22Rv1 (cell line): ENCODE data around the gene TYMP.

Experiments used
- H3K27ac ChIP-seq: fragments of 450-650 bp; 2 replicates; pipeline ENCODE4 v1.5.1; 2017
- ZFX ChIP-seq: fragments of 450-650 bp; IDR thresholded peaks from 2 replicates; pipeline ENCODE4 v1.6.1; 2017; ENCODE audit warnings: antibody characterized with exemption, borderline replicate concordance
- TF ChIP-seq, protein P1 (sequence below): fragments of 450-650 bp; IDR thresholded peaks from 2 replicates; pipeline ENCODE4 v1.5.1; 2017; ENCODE audit warnings: mild to moderate bottlenecking

Gene TYMP

DNA sequence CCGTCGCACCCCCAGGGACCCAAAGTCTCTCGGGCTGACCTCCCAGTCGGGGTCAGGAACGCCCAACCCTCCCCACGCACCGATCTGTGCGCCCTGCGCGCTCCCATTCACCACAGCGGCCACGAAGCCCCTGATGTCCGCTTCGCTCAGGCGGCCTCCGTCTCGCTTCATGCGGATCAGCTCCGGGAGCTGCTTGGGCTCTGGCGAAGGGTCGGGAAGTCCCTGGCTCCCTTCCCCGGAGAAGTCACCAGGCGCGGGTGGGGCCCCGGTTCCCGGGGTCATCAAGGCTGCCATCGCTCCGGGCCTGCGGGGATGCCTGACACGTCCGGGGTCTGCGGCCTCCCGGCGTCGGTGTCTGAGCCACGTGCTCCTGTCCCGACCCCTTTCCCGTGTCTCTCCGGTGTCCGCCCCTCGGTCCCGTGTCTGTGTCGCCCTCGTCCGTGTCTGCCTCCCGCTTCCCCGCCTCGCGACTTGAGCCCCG, 356 bp downstream of the TYMP start:
- TF ChIP-seq, protein P1, sequence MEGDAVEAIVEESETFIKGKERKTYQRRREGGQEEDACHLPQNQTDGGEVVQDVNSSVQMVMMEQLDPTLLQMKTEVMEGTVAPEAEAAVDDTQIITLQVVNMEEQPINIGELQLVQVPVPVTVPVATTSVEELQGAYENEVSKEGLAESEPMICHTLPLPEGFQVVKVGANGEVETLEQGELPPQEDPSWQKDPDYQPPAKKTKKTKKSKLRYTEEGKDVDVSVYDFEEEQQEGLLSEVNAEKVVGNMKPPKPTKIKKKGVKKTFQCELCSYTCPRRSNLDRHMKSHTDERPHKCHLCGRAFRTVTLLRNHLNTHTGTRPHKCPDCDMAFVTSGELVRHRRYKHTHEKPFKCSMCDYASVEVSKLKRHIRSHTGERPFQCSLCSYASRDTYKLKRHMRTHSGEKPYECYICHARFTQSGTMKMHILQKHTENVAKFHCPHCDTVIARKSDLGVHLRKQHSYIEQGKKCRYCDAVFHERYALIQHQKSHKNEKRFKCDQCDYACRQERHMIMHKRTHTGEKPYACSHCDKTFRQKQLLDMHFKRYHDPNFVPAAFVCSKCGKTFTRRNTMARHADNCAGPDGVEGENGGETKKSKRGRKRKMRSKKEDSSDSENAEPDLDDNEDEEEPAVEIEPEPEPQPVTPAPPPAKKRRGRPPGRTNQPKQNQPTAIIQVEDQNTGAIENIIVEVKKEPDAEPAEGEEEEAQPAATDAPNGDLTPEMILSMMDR: no peak
- TF ChIP-seq ZFX: no peak
- peak overlapping the region; percentile 99 for H3K27ac ChIP-seq

DNA sequence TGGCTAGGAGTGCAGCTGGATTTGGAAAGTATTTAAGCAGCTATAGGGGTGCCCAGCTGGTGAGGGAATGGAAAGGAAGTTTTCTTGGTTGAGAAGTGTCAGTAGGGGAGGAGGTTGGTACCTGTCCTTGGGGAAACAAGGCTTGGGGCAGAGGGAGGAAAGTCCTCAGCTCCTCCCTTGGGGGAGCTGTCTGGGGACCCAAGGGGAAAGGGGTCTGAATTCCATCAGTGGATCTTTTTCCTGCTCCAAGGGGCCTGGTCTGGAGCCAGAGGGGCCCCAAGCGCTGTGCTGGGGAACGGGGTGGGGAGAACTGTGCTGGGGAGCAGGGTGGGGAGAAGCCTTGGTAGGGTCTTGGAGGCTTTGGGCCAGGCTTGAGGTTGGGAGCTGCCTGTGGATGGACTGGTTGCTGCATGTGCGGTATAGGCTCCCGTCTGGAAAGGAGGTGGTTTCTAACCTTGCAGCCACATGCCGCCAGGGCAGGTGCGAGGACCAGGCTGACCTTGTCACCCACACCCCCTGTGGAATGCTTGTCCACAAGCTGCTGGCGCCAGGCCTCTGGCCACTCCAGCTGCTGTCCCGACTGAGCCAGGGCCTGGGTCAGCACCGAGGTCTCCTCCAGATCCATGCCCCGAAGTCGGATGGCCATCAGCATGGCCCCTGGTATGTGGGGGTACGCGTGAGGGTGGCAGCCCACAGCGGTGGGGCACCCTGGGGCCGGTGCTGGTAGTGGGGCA, 963 bp downstream of the TYMP start:
- H3K27ac ChIP-seq: peak overlapping the region; percentile 99
- TF ChIP-seq ZFX: no peak
- TF ChIP-seq, protein P1: no peak

DNA sequence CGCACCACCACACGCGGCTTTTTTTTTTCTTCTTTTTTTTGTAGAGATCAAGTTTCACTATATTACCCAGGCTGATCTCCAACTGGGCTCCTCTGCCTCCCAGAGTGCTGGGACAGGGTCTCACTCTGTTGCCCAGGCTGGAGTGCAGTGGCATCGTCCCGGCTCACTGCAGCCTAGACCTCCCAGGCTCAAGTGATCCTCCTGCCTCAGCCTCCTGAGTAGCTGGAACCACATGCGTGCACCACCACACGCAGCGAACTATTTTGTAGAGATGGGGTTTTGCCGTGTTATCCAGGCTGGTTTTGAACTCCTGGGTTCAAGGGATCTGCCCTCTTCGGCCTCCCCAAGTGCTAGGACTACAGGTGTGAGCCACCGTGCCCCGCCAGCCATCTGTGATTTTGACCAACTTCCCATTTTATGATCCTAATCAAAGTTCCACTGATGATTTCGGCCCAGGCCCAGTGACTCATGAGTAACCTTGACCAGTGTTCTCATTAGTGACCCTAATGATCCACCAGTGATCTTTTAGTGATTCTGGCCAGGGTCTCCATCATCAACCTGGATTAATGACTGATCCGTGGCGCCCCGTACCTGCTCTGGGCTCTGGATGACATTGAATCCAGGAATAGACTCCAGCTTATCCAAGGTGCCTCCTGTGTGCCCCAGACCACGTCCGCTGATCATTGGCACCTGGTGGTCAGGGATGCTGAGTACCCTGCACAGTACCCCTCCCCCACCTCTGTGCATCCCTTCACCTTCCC, 1.7 kb downstream of the TYMP start:
- TF ChIP-seq ZFX: no peak
- TF ChIP-seq, protein P1: no peak
- H3K27ac ChIP-seq: peak overlapping the region; percentile 99

DNA sequence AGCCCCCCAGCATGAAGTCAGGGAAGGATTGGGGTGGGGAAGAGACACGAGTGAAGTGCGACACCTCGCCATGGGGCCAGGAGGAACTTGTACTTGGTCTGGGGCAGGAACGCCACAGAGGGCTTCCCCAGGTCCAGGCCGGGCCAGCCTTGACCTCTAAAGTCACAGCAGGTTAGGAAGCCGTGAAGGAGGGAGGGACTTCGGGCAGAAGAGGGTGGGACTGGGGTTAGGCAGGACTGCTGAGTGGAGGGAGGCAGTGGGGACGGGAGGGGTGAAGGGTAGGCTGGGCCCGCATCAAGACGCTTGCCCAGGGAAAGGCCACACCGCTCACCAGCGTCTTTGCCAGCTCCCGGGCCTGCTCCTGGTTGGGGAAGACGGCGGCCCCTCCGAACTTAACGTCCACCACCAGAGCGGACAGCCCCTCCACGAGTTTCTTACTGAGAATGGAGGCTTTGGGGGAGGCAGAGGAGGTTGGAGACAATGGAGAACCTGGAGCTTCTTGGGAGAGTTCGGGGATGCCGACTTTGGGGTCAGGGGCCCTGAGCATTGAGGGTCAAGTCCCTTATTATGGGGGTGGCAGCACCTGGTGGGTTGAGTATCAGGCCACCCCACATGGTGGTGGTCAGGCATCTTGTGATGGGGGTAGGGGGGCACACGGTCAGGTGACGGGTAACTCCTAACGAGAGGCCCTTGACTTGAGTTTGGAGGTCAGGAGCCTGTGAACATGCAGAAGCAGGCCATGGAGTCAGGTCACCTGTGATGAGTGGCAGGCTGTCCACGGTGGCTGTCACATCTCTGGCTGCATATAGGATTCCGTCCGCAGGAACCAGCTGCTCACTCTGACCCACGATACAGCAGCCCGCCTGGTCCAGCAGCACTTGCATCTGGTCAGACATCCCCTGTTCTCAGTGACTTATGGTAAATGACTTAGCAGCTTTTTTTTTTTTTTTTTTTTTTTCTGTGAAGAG, 2.7 kb downstream of the TYMP start:
- TF ChIP-seq ZFX: no peak
- TF ChIP-seq, protein P1: no peak
- H3K27ac ChIP-seq: peak overlapping the region; percentile 99

DNA sequence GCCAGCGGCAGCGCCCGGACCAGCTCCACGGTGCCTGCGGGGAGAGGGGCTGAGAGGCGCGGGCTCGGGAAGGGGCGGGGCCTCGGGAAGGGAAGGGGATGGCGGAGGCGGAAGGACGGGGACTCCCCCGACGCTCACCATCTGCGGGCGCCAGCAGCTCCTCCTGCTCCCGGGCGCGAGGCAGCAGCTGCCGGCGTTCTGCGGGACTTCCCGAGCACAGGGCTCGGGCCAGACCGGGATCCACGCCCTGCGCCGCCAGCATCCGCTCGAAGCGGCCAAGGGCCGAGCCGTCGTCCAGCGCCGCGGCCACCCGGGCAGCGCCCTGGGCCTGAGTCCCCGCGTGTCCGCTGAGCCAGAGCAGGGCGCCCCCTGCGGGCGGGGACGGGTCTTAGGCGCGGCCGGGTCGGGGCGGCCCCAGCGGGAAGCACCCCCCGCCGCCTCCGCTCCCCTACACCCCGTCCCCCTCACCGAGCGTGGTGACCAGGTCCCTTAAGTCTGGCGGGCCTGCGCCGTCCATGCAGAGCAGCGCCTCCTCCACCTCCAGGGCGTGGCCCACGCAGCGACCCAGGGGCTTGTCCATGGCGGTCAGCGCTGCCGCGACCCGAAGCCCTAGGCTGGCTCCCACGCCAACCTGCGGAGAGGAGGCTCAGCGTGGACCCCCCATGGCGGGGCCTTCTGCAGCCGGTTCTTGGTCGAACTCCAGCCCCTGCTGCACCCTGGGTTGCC, 3.5 kb downstream of the TYMP start:
- H3K27ac ChIP-seq: peak overlapping the region; percentile 99
- TF ChIP-seq, protein P1: peak; percentile 56
- TF ChIP-seq ZFX: no peak

DNA sequence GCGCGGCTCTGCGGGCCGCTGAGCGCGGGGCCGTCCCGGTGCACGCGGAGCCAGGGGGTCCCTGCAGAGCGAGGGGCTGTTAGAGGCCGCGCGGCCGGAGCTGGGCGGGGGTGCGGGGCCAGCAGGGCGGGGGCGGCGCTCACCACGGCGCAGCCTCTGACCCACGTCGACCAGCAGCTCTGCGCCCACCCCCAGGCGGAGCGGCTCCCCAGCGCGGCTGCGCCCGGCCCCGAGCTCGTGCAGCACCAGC, 4.0 kb downstream of the TYMP start:
- TF ChIP-seq ZFX: no peak
- TF ChIP-seq, protein P1: peak; percentile 45
- peak overlapping the region; percentile 99 for H3K27ac ChIP-seq
